ENCODE results near the gene NECTIN2. TPM values are rescaled to one million over a fixed set of nuclear protein-coding genes. Genes with fewer than 3 reads are reported as not detected.
A peak's percentile ranks its signal among the peaks of the same experiment; 100 is the strongest.

Gene NECTIN2
- total RNA-seq: 100 to 1,000 TPM in 1 of 4 donors, 10 to 100 TPM in 3; 63.2 to 126 (median 90.4) TPM

- peak within 1 kb of the TSS; percentile 92 to 100 (median 98) for H3K27ac ChIP-seq
- H3K36me3 ChIP-seq: no peaks in the 10 kb centered on the region
- peak; percentile 100 for DNase-seq (ENCODE audit: low spot score in 2 of 2)
- WGBS, 2 donors: 1% methylated on average over 58 to 63 of the region's 67 CpGs
- no peaks in the 10 kb centered on the region for H3K9me3 ChIP-seq
- peaks cover 3 to 45% (median 17%) of the 10 kb centered on the region in 4 donors for H3K4me1 ChIP-seq
- H3K4me3 ChIP-seq: peak within 1 kb of the TSS; percentile 74 to 100 (median 89)
- TF ChIP-seq CTCF (IDR thresholded peaks at IDR 0.05) (peak; percentile 43 to 83 (median 70)), POLR2A (IDR thresholded peaks at IDR 0.05) (peak; percentile 77 to 96), EP300 (IDR thresholded peaks at IDR 0.05) (peak in 1 of 2 donors; percentile 92)
- H3K27me3 ChIP-seq: no peaks in the 10 kb centered on the region
Measured at GRCh38 chr19:44845612-44846454, at the start of gene NECTIN2. TSS of gene NECTIN2 (plus strand) at chr19:44846297. CDS start at chr19:44846526, 229 bp downstream.

- DNase-seq (ENCODE audit: low spot score in 2 of 2): no peak
- Histone ChIP-seq H3K36me3 (no peaks in the 10 kb centered on the region), H3K9me3 (no peaks in the 10 kb centered on the region), H3K27me3 (no peaks in the 10 kb centered on the region), H3K4me3 (no peak overlapping the region), H3K27ac (peak overlapping the region in 2 of 4 donors; percentile 31 to 43), H3K4me1 (peaks cover 0 to 18% (median 0%) of the 10 kb centered on the region in 4 donors)
- 25 to 27% methylated on average over 12 of the region's 12 CpGs for WGBS, 2 donors
- TF ChIP-seq CTCF (IDR thresholded peaks at IDR 0.05): no peak
- TF ChIP-seq POLR2A (IDR thresholded peaks at IDR 0.05): no peak
- no peak for TF ChIP-seq EP300 (IDR thresholded peaks at IDR 0.05)
Measured at GRCh38 chr19:44796701-44797115, 49.4 kb upstream of the NECTIN2 start.

- no peak for TF ChIP-seq EP300 (IDR thresholded peaks at IDR 0.05)
- TF ChIP-seq CTCF (IDR thresholded peaks at IDR 0.05): no peak
- TF ChIP-seq POLR2A (IDR thresholded peaks at IDR 0.05): no peak
- Histone ChIP-seq H3K27ac (peak overlapping the region in 1 of 4 donors; percentile 29), H3K4me1 (peaks cover 0 to 18% (median 0%) of the 10 kb centered on the region in 4 donors), H3K27me3 (no peaks in the 10 kb centered on the region), H3K36me3 (no peaks in the 10 kb centered on the region), H3K4me3 (no peak overlapping the region), H3K9me3 (peaks cover 0 to 6% (median 0%) of the 10 kb centered on the region in 4 donors)
- 66 to 68% methylated on average over 10 of the region's 10 CpGs for WGBS, 2 donors
- DNase-seq (ENCODE audit: low spot score in 2 of 2): no peak
Measured at GRCh38 chr19:44799627-44800346, 46.3 kb upstream of the NECTIN2 start.

- 0 to 3% methylated on average over 2 to 3 of the region's 3 CpGs for WGBS, 2 donors
- peak overlapping the region in 1 of 4 donors; percentile 29 for H3K27ac ChIP-seq
Measured at GRCh38 chr19:44800461-44800860, 45.6 kb upstream of the NECTIN2 start.

More at GRCh38 chr19:44800461-44800860, 45.6 kb upstream of the NECTIN2 start:
- TF ChIP-seq CTCF (IDR thresholded peaks at IDR 0.05): peak; percentile 92 to 96 (median 94)
- TF ChIP-seq EP300 (IDR thresholded peaks at IDR 0.05): no peak
- peaks cover 0 to 6% (median 0%) of the 10 kb centered on the region in 4 donors for H3K9me3 ChIP-seq
- no peaks in the 10 kb centered on the region for H3K36me3 ChIP-seq
- peak; percentile 75 to 86 for DNase-seq (ENCODE audit: low spot score in 2 of 2)
- no peak overlapping the region for H3K4me3 ChIP-seq
- peaks cover 0 to 18% (median 0%) of the 10 kb centered on the region in 4 donors for H3K4me1 ChIP-seq
- no peaks in the 10 kb centered on the region for H3K27me3 ChIP-seq

Measured in tibial nerve (tissue), 4 donors.